ACC112 (cell line): ENCODE results near the gene IER5L.

Experiments used
- H2AFZ ChIP-seq: fragments of 200-600 bp; sonication (generic); one replicate; pipeline ENCODE4 v1.6.0; 2017; ENCODE audit warnings: antibody characterized with exemption, low read length; ENCODE audit not compliant: unreplicated experiment
- H3K27ac ChIP-seq: fragments of 200-600 bp; sonication (generic); 2 replicates; pipeline ENCODE4 v1.5.1; 2014; ENCODE audit warnings: low read depth, mild to moderate bottlenecking, antibody characterized with exemption, low read length, moderate library complexity
- H3K27me3 ChIP-seq: fragments of 200-600 bp; sonication (generic); 2 replicates; pipeline ENCODE4 v1.6.1; 2014; ENCODE audit warnings: mild to moderate bottlenecking, antibody characterized with exemption, low read length, moderate library complexity, mixed read lengths; ENCODE audit not compliant: insufficient read depth
- H3K36me3 ChIP-seq: fragments of 200-600 bp; sonication (generic); 2 replicates; pipeline ENCODE4 v1.6.1; 2016; ENCODE audit warnings: mild to moderate bottlenecking, antibody characterized with exemption, low read length, moderate library complexity, mixed read lengths; ENCODE audit not compliant: insufficient read depth
- H3K4me1 ChIP-seq: fragments of 200-600 bp; sonication (generic); one replicate; pipeline ENCODE4 v1.6.1; 2016; ENCODE audit warnings: low read length, mixed read lengths; ENCODE audit not compliant: insufficient read depth, unreplicated experiment, control insufficient read depth
- H3K4me3 ChIP-seq: fragments of 200-600 bp; sonication (generic); 2 replicates; pipeline ENCODE4 v1.5.1; 2014; ENCODE audit warnings: mild to moderate bottlenecking, low read depth, low read length
- H3K79me2 ChIP-seq: fragments of 200-600 bp; sonication (generic); one replicate; pipeline ENCODE4 v1.6.0; 2016; ENCODE audit warnings: low read length; ENCODE audit not compliant: control insufficient read depth, unreplicated experiment, insufficient read depth

IER5L gene

GRCh38 chr9:129162497-129163197 is 15.4 kb downstream of the IER5L start:
- Histone ChIP-seq H3K79me2 (no peaks in the 10 kb centered on the region), H3K4me1 (peaks cover 12% of the 10 kb centered on the region), H3K36me3 (no peaks in the 10 kb centered on the region), H3K27ac (no peak overlapping the region), H2AFZ (no peak overlapping the region), H3K27me3 (no peaks in the 10 kb centered on the region), H3K4me3 (no peak overlapping the region)

GRCh38 chr9:129161534-129161837 is 16.6 kb downstream of the IER5L start:
- peaks cover under 1% of the 10 kb centered on the region for H3K4me1 ChIP-seq
- no peak overlapping the region for H3K27ac ChIP-seq
- no peak overlapping the region for H3K4me3 ChIP-seq
- H3K36me3 ChIP-seq, result no peaks in the 10 kb centered on the region
- no peaks in the 10 kb centered on the region for H3K27me3 ChIP-seq
- no peak overlapping the region for H2AFZ ChIP-seq
- H3K79me2 ChIP-seq, result no peaks in the 10 kb centered on the region

GRCh38 chr9:129160712-129161533 is 17.1 kb downstream of the IER5L start:
- Histone ChIP-seq H3K27me3 (no peaks in the 10 kb centered on the region), H3K36me3 (no peaks in the 10 kb centered on the region), H3K4me1 (no peaks in the 10 kb centered on the region), H2AFZ (no peak overlapping the region), H3K79me2 (no peaks in the 10 kb centered on the region), H3K4me3 (no peak overlapping the region), H3K27ac (no peak overlapping the region)

GRCh38 chr9:129156163-129156562 is 21.9 kb downstream of the IER5L start:
- no peaks in the 10 kb centered on the region for H3K79me2 ChIP-seq
- no peaks in the 10 kb centered on the region for H3K4me1 ChIP-seq
- H2AFZ ChIP-seq, result no peak overlapping the region
- no peak overlapping the region for H3K27ac ChIP-seq
- no peaks in the 10 kb centered on the region for H3K27me3 ChIP-seq
- H3K4me3 ChIP-seq, result no peak overlapping the region
- H3K36me3 ChIP-seq, result no peaks in the 10 kb centered on the region

GRCh38 chr9:129154866-129155477 is 23.1 kb downstream of the IER5L start:
- Histone ChIP-seq H3K36me3 (no peaks in the 10 kb centered on the region), H2AFZ (no peak overlapping the region), H3K27me3 (no peaks in the 10 kb centered on the region), H3K27ac (no peak overlapping the region), H3K4me3 (no peak overlapping the region), H3K4me1 (no peaks in the 10 kb centered on the region), H3K79me2 (no peaks in the 10 kb centered on the region)

- Histone ChIP-seq H3K27me3 (no peaks in the 10 kb centered on the region), H2AFZ (no peak overlapping the region), H3K4me3 (no peak overlapping the region), H3K36me3 (no peaks in the 10 kb centered on the region), H3K27ac (no peak overlapping the region), H3K4me1 (peaks cover 5% of the 10 kb centered on the region), H3K79me2 (no peaks in the 10 kb centered on the region)
These were observed 26.6 kb downstream of the IER5L start for GRCh38 chr9:129151469-129151868.

- H3K4me1 ChIP-seq, result peaks cover 12% of the 10 kb centered on the region
- H3K27ac ChIP-seq, result no peak overlapping the region
- no peaks in the 10 kb centered on the region for H3K36me3 ChIP-seq
- H3K27me3 ChIP-seq, result no peaks in the 10 kb centered on the region
- no peaks in the 10 kb centered on the region for H3K79me2 ChIP-seq
- no peak overlapping the region for H2AFZ ChIP-seq
- H3K4me3 ChIP-seq, result no peak overlapping the region
These were observed 27.3 kb downstream of the IER5L start for GRCh38 chr9:129150672-129151211.

- peaks cover 19% of the 10 kb centered on the region for H3K4me1 ChIP-seq
These were observed 27.9 kb downstream of the IER5L start for GRCh38 chr9:129150122-129150521.

GRCh38 chr9:129149442-129149841 is 28.6 kb downstream of the IER5L start:
- H3K36me3 ChIP-seq, result no peaks in the 10 kb centered on the region
- no peak overlapping the region for H2AFZ ChIP-seq
- no peaks in the 10 kb centered on the region for H3K27me3 ChIP-seq
- H3K27ac ChIP-seq, result no peak overlapping the region
- H3K79me2 ChIP-seq, result no peaks in the 10 kb centered on the region
- H3K4me3 ChIP-seq, result no peak overlapping the region
- H3K4me1 ChIP-seq, result peaks cover 22% of the 10 kb centered on the region

More at GRCh38 chr9:129150122-129150521, 27.9 kb downstream of the IER5L start:
- Histone ChIP-seq H3K27ac (no peak overlapping the region), H3K79me2 (no peaks in the 10 kb centered on the region), H2AFZ (no peak overlapping the region), H3K27me3 (no peaks in the 10 kb centered on the region), H3K36me3 (no peaks in the 10 kb centered on the region), H3K4me3 (no peak overlapping the region)

- Histone ChIP-seq H3K27ac (no peak overlapping the region), H3K4me3 (no peak overlapping the region), H2AFZ (no peak overlapping the region), H3K4me1 (peaks cover 28% of the 10 kb centered on the region), H3K27me3 (no peaks in the 10 kb centered on the region), H3K36me3 (no peaks in the 10 kb centered on the region), H3K79me2 (no peaks in the 10 kb centered on the region)
These were observed 29.4 kb downstream of the IER5L start for GRCh38 chr9:129148463-129149204.
